GM19099 (cell line): Measurements from ENCODE around the gene MAP3K5.

Experiments used
- POLR2A ChIP-seq: IDR thresholded peaks from 3 replicates; pipeline ENCODE4 v1.6.1; 2011; ENCODE audit warnings: low read depth; ENCODE audit not compliant: insufficient read length; ENCODE audit errors: extremely low read depth

MAP3K5 gene

DNA sequence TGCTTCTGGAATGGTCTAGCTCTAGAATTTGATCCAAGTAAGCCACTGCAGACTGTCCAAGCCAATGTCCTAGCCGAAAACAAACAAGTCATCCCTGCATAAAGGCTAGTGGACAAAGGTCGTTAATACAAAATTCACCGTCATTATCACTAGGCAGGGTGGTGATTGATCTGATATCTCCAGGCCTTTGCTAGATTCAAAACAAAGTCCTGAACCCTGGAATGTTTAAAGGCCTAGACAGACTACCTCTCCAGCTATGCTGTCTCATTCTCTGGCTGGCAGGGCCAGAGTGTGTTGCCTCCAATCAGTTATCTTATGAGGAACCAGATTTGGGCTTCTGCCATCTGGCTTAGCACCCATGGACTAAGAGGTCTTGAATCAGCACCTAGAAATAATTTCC is 280.4 kb downstream of the MAP3K5 start:
- no peak for TF ChIP-seq POLR2A

GRCh38 chr6:136511397-136511796 is 280.9 kb downstream of the MAP3K5 start:
- TF ChIP-seq POLR2A, result no peak

DNA sequence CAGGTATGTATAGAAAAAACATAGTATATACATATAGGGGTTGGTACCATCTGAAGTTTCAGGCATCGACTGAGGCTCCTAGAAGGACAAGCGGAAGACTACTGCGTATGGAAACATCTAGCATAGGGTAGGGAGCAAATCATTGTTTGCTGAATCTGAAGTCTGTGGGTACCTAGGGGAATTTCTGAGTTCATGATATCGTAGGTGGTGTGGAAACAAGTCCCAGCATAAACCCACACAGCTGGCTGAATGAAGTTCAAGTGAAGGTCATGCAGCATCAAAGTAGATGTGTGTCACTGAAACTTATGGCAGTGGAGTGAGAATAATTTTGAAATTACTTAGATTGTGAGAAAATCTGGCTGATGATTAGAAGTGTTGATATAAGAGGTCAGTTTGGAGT is 281.5 kb downstream of the MAP3K5 start:
- TF ChIP-seq POLR2A, result no peak

- no peak for TF ChIP-seq POLR2A
Observed at GRCh38 chr6:136510299-136510698, 282.0 kb downstream of the MAP3K5 start.

GRCh38 chr6:136508725-136509392 is 283.4 kb downstream of the MAP3K5 start:
- TF ChIP-seq POLR2A, result no peak
